Measurements from ENCODE around the gene NCS1. TPM values are rescaled to one million over a fixed set of nuclear protein-coding genes. Genes with fewer than 3 reads are reported as not detected.

Gene NCS1
- total and polyA plus RNA-seq, 5 donors from 2014 or later: 0.22 TPM; not detected in 4

DNA sequence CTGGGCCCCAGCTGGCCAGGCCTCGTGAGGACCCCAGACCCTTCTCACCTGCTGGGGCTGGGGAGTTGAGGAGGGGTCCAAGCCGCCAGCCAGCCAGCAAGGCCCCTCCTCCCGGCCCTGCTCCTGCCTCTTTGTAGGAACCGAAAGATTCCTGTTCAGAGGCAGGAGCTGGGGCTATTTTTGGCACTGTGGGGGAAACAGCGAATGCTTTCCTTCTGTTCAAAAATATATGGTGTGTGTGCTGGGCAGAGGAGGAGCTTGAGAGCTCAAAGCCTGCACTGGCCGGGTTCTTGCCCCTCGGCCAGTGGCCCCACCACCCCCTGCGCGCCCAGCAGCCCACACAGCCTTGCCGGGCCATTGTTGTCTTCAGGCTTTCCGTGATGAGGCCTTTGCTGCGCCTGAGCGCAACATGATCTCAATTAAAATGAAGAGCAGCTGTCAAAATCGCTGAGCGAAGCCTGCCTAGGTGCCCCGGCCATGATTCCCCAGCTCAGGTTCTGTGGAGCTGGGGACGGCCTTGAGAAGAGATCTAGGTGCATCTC lies 13.4 kb downstream of the NCS1 start:
- H3K27ac ChIP-seq (ENCODE audit: insufficient read depth, low read length, poor library complexity, severe bottlenecking): no peak overlapping the region
- H3K36me3 ChIP-seq (ENCODE audit: control insufficient read depth, insufficient read depth, low read length): no peaks in the 10 kb centered on the region
- no peak overlapping the region for H3K27ac Mint-ChIP-seq
- no peaks in the 10 kb centered on the region for H3K27me3 ChIP-seq (ENCODE audit: control insufficient read depth, insufficient read depth, low read length)
- H3K9me3 ChIP-seq (ENCODE audit: control insufficient read depth in 2 of 2, low read length in 2 of 2): no peaks in the 10 kb centered on the region
- no peak for ATAC-seq (ENCODE audit: low read depth in 2 of 2)
- H3K9me3 Mint-ChIP-seq: peaks cover 0 to 1% (median 0%) of the 10 kb centered on the region in 7 donors
- no peak overlapping the region for H3K4me3 ChIP-seq (ENCODE audit: low read depth, low read length)
- no peaks in the 10 kb centered on the region for H3K4me1 ChIP-seq (ENCODE audit: control insufficient read depth, insufficient read depth, low read length, poor library complexity, severe bottlenecking)
- H3K4me3 Mint-ChIP-seq: peak overlapping the region in 1 of 4 donors; percentile 10
- H3K36me3 Mint-ChIP-seq: no peaks in the 10 kb centered on the region
- no peaks in the 10 kb centered on the region for H3K27me3 Mint-ChIP-seq
- no peaks in the 10 kb centered on the region for H3K4me1 Mint-ChIP-seq
- no peak for DNase-seq

DNA sequence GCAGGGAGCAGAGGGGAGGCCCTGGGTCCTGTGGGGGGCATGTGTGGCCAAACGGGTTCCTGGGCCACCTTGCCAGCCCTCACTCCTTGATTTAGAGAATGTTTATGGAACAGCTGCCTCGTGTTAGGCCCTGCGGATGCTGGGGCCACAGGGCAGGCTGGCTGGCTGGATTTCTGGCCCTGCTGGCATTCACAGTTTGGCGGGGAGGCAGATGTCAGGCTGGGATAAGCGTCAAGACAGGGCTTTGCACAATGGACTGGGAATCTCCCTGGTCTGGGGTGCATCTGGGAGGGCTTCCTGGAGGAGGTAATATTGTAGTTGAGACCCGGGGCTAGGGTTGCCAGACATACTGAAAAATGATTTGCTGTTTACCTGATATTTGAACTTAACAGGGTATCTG lies 13.8 kb downstream of the NCS1 start:
- no peaks in the 10 kb centered on the region for H3K36me3 ChIP-seq (ENCODE audit: control insufficient read depth, insufficient read depth, low read length)
- H3K4me3 ChIP-seq (ENCODE audit: low read depth, low read length): no peak overlapping the region
- H3K27me3 Mint-ChIP-seq: no peaks in the 10 kb centered on the region
- H3K4me1 Mint-ChIP-seq: no peaks in the 10 kb centered on the region
- H3K4me3 Mint-ChIP-seq: no peak overlapping the region
- H3K27ac ChIP-seq (ENCODE audit: insufficient read depth, low read length, poor library complexity, severe bottlenecking): no peak overlapping the region
- H3K9me3 ChIP-seq (ENCODE audit: control insufficient read depth in 2 of 2, low read length in 2 of 2): no peaks in the 10 kb centered on the region
- no peak for ATAC-seq (ENCODE audit: low read depth in 2 of 2)
- H3K27ac Mint-ChIP-seq: no peak overlapping the region
- no peak for DNase-seq
- H3K9me3 Mint-ChIP-seq: peaks cover 0 to 1% (median 0%) of the 10 kb centered on the region in 7 donors
- no peaks in the 10 kb centered on the region for H3K36me3 Mint-ChIP-seq
- no peaks in the 10 kb centered on the region for H3K27me3 ChIP-seq (ENCODE audit: control insufficient read depth, insufficient read depth, low read length)
- no peaks in the 10 kb centered on the region for H3K4me1 ChIP-seq (ENCODE audit: control insufficient read depth, insufficient read depth, low read length, poor library complexity, severe bottlenecking)

DNA sequence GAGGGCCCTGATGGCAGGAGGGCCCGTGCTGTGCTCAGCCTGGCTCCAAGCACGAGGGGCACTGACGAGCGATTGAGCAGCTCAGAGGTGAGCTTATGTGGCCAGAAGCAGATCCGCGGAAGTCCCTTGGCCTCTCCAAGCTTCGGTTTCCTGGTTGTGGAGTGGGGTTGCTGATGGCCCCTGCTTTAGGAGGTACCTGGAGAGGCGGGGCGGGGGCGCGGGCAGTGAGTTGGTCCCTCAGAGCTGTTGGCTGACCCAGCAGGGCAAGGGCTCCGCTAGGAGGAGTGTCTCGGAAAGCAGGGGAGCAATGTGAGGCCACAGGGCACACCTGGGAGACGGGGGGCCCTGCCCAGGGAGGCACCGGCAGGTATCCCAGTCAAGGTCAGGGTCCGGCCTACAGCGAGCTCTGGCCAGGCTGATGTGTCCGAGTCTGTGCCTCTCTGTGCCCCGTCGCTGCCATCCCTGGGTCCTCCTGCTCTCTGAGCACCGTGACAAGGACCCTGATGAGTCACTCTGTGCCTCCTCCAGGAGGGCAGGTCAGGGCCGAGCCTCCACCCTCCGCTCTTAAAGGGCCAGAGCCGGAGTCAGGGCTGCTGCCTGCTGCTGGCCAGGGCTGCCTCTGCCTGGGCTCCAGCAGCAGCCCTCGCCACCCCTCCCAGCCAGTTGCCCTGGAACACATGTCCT lies 14.8 kb downstream of the NCS1 start:
- H3K27me3 Mint-ChIP-seq: no peaks in the 10 kb centered on the region
- no peak overlapping the region for H3K27ac ChIP-seq (ENCODE audit: insufficient read depth, low read length, poor library complexity, severe bottlenecking)
- no peaks in the 10 kb centered on the region for H3K36me3 Mint-ChIP-seq
- H3K4me3 Mint-ChIP-seq: no peak overlapping the region
- no peaks in the 10 kb centered on the region for H3K27me3 ChIP-seq (ENCODE audit: control insufficient read depth, insufficient read depth, low read length)
- no peak overlapping the region for H3K27ac Mint-ChIP-seq
- no peaks in the 10 kb centered on the region for H3K4me1 ChIP-seq (ENCODE audit: control insufficient read depth, insufficient read depth, low read length, poor library complexity, severe bottlenecking)
- H3K9me3 ChIP-seq (ENCODE audit: control insufficient read depth in 2 of 2, low read length in 2 of 2): no peaks in the 10 kb centered on the region
- DNase-seq (no peak), ATAC-seq (ENCODE audit: low read depth in 2 of 2) (no peak)
- no peaks in the 10 kb centered on the region for H3K36me3 ChIP-seq (ENCODE audit: control insufficient read depth, insufficient read depth, low read length)
- H3K9me3 Mint-ChIP-seq: no peaks in the 10 kb centered on the region
- H3K4me3 ChIP-seq (ENCODE audit: low read depth, low read length): no peak overlapping the region
- no peaks in the 10 kb centered on the region for H3K4me1 Mint-ChIP-seq

DNA sequence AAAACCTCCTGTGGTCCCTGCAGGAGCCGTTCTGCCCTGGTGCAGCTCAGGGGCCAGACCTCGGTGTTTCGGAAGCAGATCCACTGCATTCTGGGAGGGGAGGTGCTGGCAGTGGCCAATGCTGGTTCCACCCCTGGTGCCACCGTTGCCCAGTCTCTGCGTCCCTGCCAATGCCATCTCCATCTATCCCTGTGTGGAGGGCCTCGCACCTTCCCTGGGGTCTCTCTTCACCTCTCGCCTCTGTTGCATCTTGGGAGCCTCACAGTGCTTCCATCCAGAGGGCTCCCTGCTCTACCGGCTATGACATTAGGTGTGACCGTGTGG lies 15.3 kb downstream of the NCS1 start:
- no peaks in the 10 kb centered on the region for H3K4me1 Mint-ChIP-seq
- Histone ChIP-seq H3K27me3 (ENCODE audit: control insufficient read depth, insufficient read depth, low read length) (no peaks in the 10 kb centered on the region), H3K27ac (ENCODE audit: insufficient read depth, low read length, poor library complexity, severe bottlenecking) (no peak overlapping the region), H3K36me3 (ENCODE audit: control insufficient read depth, insufficient read depth, low read length) (no peaks in the 10 kb centered on the region), H3K4me1 (ENCODE audit: control insufficient read depth, insufficient read depth, low read length, poor library complexity, severe bottlenecking) (no peaks in the 10 kb centered on the region), H3K4me3 (ENCODE audit: low read depth, low read length) (no peak overlapping the region), H3K9me3 (ENCODE audit: control insufficient read depth in 2 of 2, low read length in 2 of 2) (no peaks in the 10 kb centered on the region)
- H3K9me3 Mint-ChIP-seq: no peaks in the 10 kb centered on the region
- no peak for ATAC-seq (ENCODE audit: low read depth in 2 of 2)
- H3K27me3 Mint-ChIP-seq: no peaks in the 10 kb centered on the region
- H3K36me3 Mint-ChIP-seq: no peaks in the 10 kb centered on the region
- no peak overlapping the region for H3K27ac Mint-ChIP-seq
- H3K4me3 Mint-ChIP-seq: no peak overlapping the region
- no peak for DNase-seq

DNA sequence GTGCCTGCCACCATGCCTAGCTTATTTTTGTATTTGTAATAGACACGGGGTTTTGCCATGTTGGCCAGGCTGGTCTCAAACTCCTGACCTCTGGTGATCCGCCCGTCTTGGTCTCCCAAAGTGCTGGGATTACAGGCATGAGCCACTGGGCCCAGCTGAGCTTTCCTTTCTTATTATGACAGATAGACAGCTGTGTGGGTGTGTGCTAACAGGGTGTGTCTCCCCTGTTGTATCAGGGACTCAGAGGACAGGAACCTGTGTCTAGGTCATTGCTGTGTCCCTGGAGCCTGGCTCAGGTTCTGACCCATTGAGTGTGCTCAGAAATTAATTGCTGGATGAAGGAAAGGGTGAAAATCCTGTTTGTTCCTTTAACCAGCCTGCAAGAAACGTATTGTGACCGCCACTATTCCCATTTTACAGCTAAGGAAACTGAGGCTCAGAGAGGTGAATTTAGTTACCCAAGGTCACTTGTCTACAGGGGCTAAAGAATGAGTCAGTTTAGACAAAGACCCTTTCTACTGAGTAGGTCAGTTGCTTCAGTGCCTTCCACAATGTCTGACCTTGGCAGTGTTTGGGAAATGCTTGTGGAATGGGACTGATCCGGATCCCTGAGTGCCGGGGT lies 16.8 kb downstream of the NCS1 start:
- H3K27ac ChIP-seq (ENCODE audit: insufficient read depth, low read length, poor library complexity, severe bottlenecking): no peak overlapping the region
- Mint-ChIP-seq H3K9me3 (no peaks in the 10 kb centered on the region), H3K4me1 (no peaks in the 10 kb centered on the region), H3K27ac (no peak overlapping the region), H3K36me3 (no peaks in the 10 kb centered on the region), H3K27me3 (no peaks in the 10 kb centered on the region), H3K4me3 (no peak overlapping the region)
- no peaks in the 10 kb centered on the region for H3K9me3 ChIP-seq (ENCODE audit: control insufficient read depth in 2 of 2, low read length in 2 of 2)
- no peaks in the 10 kb centered on the region for H3K4me1 ChIP-seq (ENCODE audit: control insufficient read depth, insufficient read depth, low read length, poor library complexity, severe bottlenecking)
- H3K27me3 ChIP-seq (ENCODE audit: control insufficient read depth, insufficient read depth, low read length): no peaks in the 10 kb centered on the region
- ATAC-seq (ENCODE audit: low read depth in 2 of 2): no peak
- H3K4me3 ChIP-seq (ENCODE audit: low read depth, low read length): no peak overlapping the region
- DNase-seq: no peak
- no peaks in the 10 kb centered on the region for H3K36me3 ChIP-seq (ENCODE audit: control insufficient read depth, insufficient read depth, low read length)

DNA sequence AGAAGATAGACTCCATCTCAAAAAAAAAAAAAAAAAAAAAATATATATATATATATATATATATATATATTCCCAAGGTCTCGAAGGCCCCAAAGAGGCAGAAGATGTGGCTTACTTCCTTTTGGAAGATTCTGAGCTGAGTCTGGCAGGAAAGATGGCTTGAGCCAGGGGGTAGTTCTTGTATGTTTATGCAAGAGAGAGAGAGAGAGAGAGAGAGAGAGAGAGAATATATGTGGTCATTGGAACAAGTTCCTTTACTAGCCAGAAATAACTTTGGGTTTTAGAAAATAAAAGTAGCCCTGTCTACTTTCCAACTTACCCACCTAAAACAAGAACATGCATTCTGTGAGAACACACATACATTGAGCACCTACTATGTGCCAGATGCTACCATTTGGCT lies 17.6 kb downstream of the NCS1 start:
- H3K4me1 Mint-ChIP-seq: no peaks in the 10 kb centered on the region
- no peaks in the 10 kb centered on the region for H3K36me3 ChIP-seq (ENCODE audit: control insufficient read depth, insufficient read depth, low read length)
- H3K36me3 Mint-ChIP-seq: no peaks in the 10 kb centered on the region
- H3K4me3 Mint-ChIP-seq: no peak overlapping the region
- DNase-seq (no peak), ATAC-seq (ENCODE audit: low read depth in 2 of 2) (no peak)
- peak overlapping the region in 1 of 3 donors; percentile 11 for H3K27ac Mint-ChIP-seq
- no peaks in the 10 kb centered on the region for H3K9me3 ChIP-seq (ENCODE audit: control insufficient read depth in 2 of 2, low read length in 2 of 2)
- H3K4me3 ChIP-seq (ENCODE audit: low read depth, low read length): no peak overlapping the region
- H3K27me3 Mint-ChIP-seq: no peaks in the 10 kb centered on the region
- no peaks in the 10 kb centered on the region for H3K27me3 ChIP-seq (ENCODE audit: control insufficient read depth, insufficient read depth, low read length)
- H3K4me1 ChIP-seq (ENCODE audit: control insufficient read depth, insufficient read depth, low read length, poor library complexity, severe bottlenecking): no peaks in the 10 kb centered on the region
- no peak overlapping the region for H3K27ac ChIP-seq (ENCODE audit: insufficient read depth, low read length, poor library complexity, severe bottlenecking)
- no peaks in the 10 kb centered on the region for H3K9me3 Mint-ChIP-seq

DNA sequence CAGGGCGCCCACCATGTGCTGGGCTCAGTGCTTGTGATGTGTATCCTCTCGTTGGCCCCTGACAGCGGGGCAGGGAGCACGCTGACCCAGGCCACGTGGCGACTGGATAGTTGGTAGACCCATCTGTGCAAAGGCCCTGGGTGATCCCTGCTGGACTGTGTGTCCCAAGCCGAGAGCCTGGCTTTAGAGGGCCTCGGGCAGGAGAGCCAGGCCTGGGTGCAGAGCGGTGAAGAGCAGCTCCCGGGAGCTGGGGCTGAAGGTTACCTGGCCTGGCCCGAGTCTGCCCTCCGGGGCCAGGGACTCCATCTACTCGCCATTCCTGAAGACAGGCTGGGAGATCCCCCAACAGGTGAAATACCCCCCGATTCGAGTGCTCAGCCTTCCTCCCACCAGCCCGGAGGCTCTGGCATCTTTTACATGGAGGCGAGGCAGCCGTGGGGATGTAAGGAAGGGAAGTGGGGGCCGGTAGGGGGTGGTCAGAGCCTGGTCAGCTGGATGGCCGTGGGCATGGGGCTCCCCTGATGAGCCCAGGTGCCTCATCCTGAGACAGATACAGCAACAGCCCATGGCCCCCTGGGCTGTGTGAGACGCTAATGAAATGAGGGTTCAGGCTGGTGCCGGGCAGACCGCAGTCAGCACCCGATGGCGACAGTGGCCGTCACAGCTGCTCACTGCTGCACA lies 19.0 kb downstream of the NCS1 start:
- DNase-seq (no peak), ATAC-seq (ENCODE audit: low read depth in 2 of 2) (no peak)
- H3K9me3 ChIP-seq (ENCODE audit: control insufficient read depth in 2 of 2, low read length in 2 of 2): no peaks in the 10 kb centered on the region
- Mint-ChIP-seq H3K4me1 (no peaks in the 10 kb centered on the region), H3K9me3 (no peaks in the 10 kb centered on the region), H3K27ac (no peak overlapping the region), H3K4me3 (no peak overlapping the region), H3K36me3 (no peaks in the 10 kb centered on the region), H3K27me3 (no peaks in the 10 kb centered on the region)
- no peaks in the 10 kb centered on the region for H3K36me3 ChIP-seq (ENCODE audit: control insufficient read depth, insufficient read depth, low read length)
- H3K27ac ChIP-seq (ENCODE audit: insufficient read depth, low read length, poor library complexity, severe bottlenecking): no peak overlapping the region
- H3K27me3 ChIP-seq (ENCODE audit: control insufficient read depth, insufficient read depth, low read length): no peaks in the 10 kb centered on the region
- H3K4me1 ChIP-seq (ENCODE audit: control insufficient read depth, insufficient read depth, low read length, poor library complexity, severe bottlenecking): no peaks in the 10 kb centered on the region
- H3K4me3 ChIP-seq (ENCODE audit: low read depth, low read length): no peak overlapping the region
